GM19467 (cell line): Measurements from ENCODE around the gene RTRAF.

Experiments
- ATAC-seq: cut with Tn5 transposase; IDR thresholded peaks from one replicate; pipeline ENCODE4 v1.9.1; 2021; ENCODE audit warnings: mild to moderate bottlenecking, moderate library complexity; ENCODE audit not compliant: unreplicated experiment

The RTRAF gene

DNA sequence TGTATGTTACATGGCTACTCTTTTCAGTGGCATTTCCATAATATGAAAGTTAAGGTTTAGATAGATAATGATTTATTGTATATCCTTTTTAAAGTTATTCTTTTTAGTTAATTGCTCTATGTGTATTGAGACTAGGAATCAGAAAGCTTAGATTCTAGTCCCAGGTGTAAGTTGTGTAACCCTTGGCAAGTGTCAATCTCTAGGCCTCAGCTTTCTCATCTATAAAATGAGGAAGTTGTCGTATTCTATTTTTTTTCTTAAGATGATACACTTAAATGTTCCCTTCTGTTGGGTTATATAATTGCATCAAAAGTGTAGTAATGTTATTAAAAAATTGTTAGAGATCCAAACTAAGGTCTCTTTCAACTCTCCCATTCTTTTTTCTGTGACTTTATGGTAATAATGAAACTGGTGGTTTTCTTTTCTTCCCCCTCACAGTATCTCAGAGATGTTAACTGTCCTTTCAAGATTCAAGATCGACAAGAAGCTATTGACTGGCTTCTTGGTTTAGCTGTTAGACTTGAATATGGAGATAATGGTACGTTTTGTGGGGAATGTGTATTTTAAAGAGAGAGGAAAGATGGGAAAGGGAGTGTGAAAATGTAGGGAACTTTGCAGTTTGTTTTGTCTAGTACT, 4.1 kb downstream of the RTRAF start:
- no peak for ATAC-seq

DNA sequence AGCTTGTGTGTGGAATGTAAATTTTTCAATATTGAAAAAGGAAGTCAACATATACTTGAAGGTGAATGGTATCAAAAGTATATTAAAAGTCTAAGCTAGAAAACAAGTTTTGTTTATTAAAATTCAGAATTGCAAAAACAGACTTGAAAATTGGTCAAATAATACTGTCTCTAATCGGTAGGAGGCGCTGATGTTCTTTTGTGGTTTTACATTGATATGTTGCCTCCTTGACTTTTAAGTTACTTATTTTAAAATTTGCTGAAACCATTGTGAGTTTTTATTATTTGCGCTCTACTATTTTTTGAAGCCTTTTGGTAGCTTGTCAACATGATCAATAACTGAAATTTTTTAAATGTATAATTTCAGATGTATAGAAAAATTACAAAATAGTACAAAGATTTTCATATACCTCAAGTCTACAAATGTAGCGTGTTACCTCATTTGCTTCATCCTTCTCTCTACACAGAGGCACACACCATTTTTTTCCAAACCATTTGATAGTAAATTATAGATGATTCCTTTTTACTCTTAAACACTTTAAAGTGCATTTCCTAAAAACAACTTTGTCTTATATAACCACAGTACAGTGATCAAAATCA, 6.9 kb downstream of the RTRAF start:
- no peak for ATAC-seq

DNA sequence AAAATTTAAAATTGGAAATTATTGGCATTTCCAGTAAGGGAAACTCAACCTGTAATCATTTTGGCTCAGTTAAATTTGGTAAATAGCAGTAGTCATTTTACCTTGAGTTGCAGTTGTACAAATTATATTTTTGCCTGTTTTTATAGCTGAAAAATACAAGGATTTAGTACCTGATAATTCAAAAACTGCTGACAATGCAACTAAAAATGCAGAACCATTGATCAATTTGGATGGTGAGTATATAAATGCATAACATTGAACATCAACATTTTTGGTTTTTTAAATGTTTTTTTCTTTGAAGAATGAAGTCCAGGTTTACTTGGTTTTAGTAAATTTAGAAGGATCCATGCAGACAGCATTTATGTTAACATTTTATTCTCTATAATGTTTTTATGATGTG, 9.0 kb downstream of the RTRAF start:
- ATAC-seq = no peak

- ATAC-seq = no peak
These were observed 9.7 kb downstream of the RTRAF start for GRCh38 chr14:51999084-51999483.

GRCh38 chr14:52000019-52000582, 10.8 kb downstream of the RTRAF start:
- no peak for ATAC-seq

DNA sequence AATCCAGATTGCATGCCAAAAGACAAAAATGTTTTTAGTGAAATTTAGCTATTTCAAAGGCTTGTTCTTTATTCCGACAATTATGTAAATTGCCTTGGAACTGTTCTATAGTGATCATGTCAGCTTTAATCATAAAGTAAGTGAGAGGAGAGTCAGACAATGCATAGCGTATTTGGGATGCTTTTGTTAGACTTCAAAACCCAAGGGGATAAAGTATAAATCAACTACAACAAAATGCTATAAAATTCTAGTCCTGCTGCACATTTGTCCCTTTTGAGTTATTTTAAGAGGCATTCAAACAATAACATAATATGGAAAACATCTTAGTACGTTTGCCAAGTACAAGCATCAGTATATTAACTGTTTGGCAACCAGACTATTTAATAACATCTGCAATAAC, 11.3 kb downstream of the RTRAF start:
- ATAC-seq = no peak

- ATAC-seq = no peak
These were observed 13.2 kb downstream of the RTRAF start for GRCh38 chr14:52002542-52002941.

DNA sequence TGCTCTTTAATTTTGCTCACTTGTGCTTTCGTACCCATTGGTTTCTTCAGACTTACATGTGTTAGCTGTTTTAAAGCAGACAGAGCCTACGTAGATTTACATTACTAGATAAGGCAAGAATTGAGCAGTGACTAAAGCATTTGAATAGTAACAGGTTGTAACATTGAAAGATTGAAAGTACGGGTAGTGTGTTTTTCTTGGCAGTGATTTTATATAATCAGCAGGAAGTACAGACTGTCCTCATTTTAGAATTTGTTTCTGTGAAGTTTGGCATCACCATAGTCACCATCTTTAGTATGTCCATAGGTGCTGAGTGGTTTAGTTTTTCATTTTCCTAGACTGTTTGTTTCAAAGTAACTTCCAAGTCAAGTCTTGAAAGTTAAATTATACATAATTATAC, 14.0 kb downstream of the RTRAF start:
- no peak for ATAC-seq

DNA sequence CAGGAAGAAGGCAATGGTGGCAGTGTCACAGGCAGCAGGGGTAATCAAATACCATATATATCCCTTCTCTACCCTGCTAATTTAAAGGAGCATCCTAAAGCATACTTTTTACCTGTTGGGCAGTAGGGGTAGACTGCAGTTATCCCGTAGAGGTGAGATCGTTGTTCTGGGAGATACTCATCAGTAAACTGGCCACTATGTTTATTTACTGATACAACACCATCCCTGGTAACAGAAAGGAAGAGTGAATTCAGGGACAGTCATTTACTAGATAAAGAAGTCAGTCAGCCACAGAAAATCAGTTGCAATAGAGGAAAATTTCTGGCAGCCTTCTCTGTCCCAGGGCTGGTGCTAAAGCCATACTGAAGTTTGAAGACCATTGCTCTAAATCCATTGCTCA, 16.3 kb downstream of the RTRAF start:
- ATAC-seq = no peak

DNA sequence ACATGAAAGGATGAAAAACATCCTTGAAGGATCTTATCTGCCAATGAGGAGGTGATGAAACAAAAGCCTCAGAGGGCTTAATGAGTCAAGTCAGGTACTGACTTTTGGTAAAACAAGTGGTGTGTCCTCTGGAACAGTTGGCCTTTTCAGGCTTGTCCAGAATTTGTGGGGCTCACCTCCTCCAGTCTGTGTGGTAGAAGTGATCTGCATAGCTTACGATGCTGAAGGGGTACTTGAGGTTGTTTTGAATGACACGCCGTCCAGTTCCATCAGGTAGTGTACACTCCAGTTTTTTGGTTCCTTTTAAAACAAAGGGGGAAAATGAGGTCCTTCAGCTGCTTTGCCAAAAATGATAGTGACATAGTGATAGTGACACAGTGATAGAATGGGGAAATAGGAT, 17.0 kb downstream of the RTRAF start:
- ATAC-seq = no peak

GRCh38 chr14:52007211-52007610, 17.9 kb downstream of the RTRAF start:
- no peak for ATAC-seq

- ATAC-seq = no peak
These were observed 18.3 kb downstream of the RTRAF start for GRCh38 chr14:52007637-52008036.

- no peak for ATAC-seq
These were observed 18.8 kb downstream of the RTRAF start for GRCh38 chr14:52008136-52008535.

- no peak for ATAC-seq
These were observed 20.9 kb downstream of the RTRAF start for GRCh38 chr14:52010173-52010693.

- no peak for ATAC-seq
These were observed 22.2 kb downstream of the RTRAF start for GRCh38 chr14:52011523-52011922.

- ATAC-seq = no peak
These were observed 23.3 kb downstream of the RTRAF start for GRCh38 chr14:52012635-52013034.

GRCh38 chr14:52013984-52014600, 24.7 kb downstream of the RTRAF start:
- no peak for ATAC-seq

DNA sequence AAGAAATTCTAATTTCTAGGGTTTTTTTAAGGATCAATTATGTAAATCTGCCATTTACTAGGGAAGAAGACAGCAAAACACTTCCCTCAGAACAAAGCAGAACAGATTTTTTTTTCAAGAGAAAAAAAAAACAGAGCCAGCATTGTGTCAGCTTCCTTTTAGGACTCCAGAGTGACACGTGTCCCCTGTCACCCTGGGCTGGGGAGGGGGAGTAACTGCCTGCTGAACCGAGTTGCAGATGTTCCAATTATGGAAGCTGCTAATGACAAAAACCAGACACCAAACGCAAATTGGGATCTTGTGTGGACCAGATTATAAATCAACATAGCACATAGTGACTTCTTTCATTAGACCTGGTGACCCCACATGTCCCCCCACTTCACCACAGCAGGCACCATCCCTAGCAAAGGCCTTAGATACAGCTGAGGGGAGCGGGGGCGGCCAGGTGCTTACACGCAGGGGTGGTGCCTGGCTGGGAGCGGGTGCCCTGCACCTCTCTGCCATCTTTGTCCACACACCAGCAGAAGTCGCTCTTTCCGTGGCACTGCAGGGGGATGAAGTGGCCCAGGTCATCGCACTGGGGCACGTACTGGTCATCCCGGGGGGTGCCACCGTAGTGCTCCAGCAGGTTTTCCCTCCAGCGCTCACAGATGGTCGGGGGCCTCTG, 25.4 kb downstream of the RTRAF start:
- ATAC-seq = no peak

DNA sequence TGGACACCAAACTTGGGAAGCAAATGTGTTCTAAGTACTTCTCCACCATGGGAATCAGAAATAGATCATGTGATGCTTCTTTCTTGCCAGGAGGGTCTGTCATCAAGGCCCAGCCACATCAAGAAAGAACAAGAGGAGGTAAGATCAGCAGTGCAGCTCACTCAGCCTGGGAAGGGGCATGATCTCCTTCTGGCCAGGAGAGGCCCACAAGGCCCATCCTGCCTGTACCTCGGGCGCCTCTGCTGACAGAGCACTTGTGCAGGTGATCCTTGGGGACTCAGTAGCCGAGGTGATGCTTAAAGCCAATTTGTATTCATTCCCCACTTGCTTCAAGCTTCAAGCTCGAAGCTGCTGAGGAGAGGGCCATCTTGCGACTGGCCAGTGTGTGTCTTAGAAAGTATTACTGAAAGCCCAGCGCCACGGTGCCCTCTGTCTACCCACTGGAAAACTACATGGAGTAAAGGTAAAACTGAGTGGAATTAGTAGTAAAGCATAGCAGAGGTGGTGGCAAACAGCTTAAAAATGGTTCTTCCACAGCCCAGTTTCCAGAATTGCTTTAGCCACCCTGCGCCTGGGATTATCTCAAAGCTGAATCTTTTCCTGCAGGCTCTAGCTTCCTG, 26.2 kb downstream of the RTRAF start:
- ATAC-seq = no peak

GRCh38 chr14:52018252-52018651, 28.9 kb downstream of the RTRAF start:
- ATAC-seq = no peak

GRCh38 chr14:52018970-52019369, 29.6 kb downstream of the RTRAF start:
- ATAC-seq = no peak
